Measurements from ENCODE around the gene CPT1B. TPM values are rescaled to one million over a fixed set of nuclear protein-coding genes. Genes with fewer than 3 reads are reported as not detected.

Gene CPT1B
- total RNA-seq, 4 donors from 2014 or later = 5.0 to 19.6 (median 14.6) TPM

GRCh38 chr22:50569896-50570535, 8.2 kb downstream of the CPT1B start:
- intact Hi-C loops (cut with DNase I) = loop anchor here (5.0 kb wide), 1 partner anchor 63 kb away; the partner anchor contains the start of genes LMF2 and NCAPH2
- Histone ChIP-seq H3K36me3 (peaks cover 14 to 66% (median 57%) of the 10 kb centered on the region in 4 donors), H3K4me1 (peaks cover 0 to 3% (median 0%) of the 10 kb centered on the region in 4 donors), H3K9me3 (no peaks in the 10 kb centered on the region), H3K27me3 (no peaks in the 10 kb centered on the region), H3K27ac (replicated peaks in 1 of 4) (no peak overlapping the region), H3K4me3 (no peak overlapping the region)
- TF ChIP-seq POLR2AphosphoS5 (IDR thresholded peaks at IDR 0.05) = no peak
- TF ChIP-seq CTCF (IDR thresholded peaks at IDR 0.05) = no peak
- TF ChIP-seq EP300 (IDR thresholded peaks at IDR 0.05) = no peak
- TF ChIP-seq POLR2A (IDR thresholded peaks at IDR 0.05; ENCODE audit: low read depth) = no peak
- no peak for DNase-seq (ENCODE audit: extremely low spot score)
- WGBS = 97% methylated on average over 12 of the region's 13 CpGs

GRCh38 chr22:50569041-50569459, 9.2 kb downstream of the CPT1B start:
- WGBS = 90% methylated on average over 8 of the region's 8 CpGs
- DNase-seq (ENCODE audit: extremely low spot score) = no peak
- no peak overlapping the region for H3K27ac ChIP-seq (replicated peaks in 1 of 4)
- H3K4me1 ChIP-seq = peaks cover under 1 to 6% (median 3%) of the 10 kb centered on the region in 4 donors
- intact Hi-C loops (cut with DNase I) = loop anchor here (5.0 kb wide), 1 partner anchor 62 kb away; the partner anchor contains the start of genes LMF2 and NCAPH2
- TF ChIP-seq EP300 (IDR thresholded peaks at IDR 0.05) = no peak
- TF ChIP-seq POLR2A (IDR thresholded peaks at IDR 0.05; ENCODE audit: low read depth) = no peak
- TF ChIP-seq POLR2AphosphoS5 (IDR thresholded peaks at IDR 0.05) = no peak
- no peaks in the 10 kb centered on the region for H3K9me3 ChIP-seq
- no peak overlapping the region for H3K4me3 ChIP-seq
- peaks cover 14 to 66% (median 53%) of the 10 kb centered on the region in 4 donors for H3K36me3 ChIP-seq
- H3K27me3 ChIP-seq = no peaks in the 10 kb centered on the region

GRCh38 chr22:50568626-50569025, 9.6 kb downstream of the CPT1B start:
- intact Hi-C loops (cut with DNase I) = loop anchor here (5.0 kb wide), 1 partner anchor 61 kb away; the partner anchor contains the start of genes LMF2 and NCAPH2
- Histone ChIP-seq H3K27ac (replicated peaks in 1 of 4) (no peak overlapping the region), H3K36me3 (peaks cover 14 to 61% (median 50%) of the 10 kb centered on the region in 4 donors), H3K4me3 (no peak overlapping the region), H3K9me3 (no peaks in the 10 kb centered on the region), H3K27me3 (no peaks in the 10 kb centered on the region), H3K4me1 (peaks cover 5 to 10% (median 7%) of the 10 kb centered on the region in 4 donors)
- TF ChIP-seq POLR2A (IDR thresholded peaks at IDR 0.05; ENCODE audit: low read depth) (no peak), POLR2AphosphoS5 (IDR thresholded peaks at IDR 0.05) (no peak), CTCF (IDR thresholded peaks at IDR 0.05) (no peak), EP300 (IDR thresholded peaks at IDR 0.05) (no peak)
- WGBS = 83% methylated on average over 7 of the region's 7 CpGs
- DNase-seq (ENCODE audit: extremely low spot score) = no peak

- WGBS = 93% methylated on average over 7 of the region's 7 CpGs
- no peak for DNase-seq (ENCODE audit: extremely low spot score)
- no peaks in the 10 kb centered on the region for H3K27me3 ChIP-seq
- TF ChIP-seq POLR2A (IDR thresholded peaks at IDR 0.05; ENCODE audit: low read depth) (no peak), CTCF (IDR thresholded peaks at IDR 0.05) (no peak), POLR2AphosphoS5 (IDR thresholded peaks at IDR 0.05) (no peak), EP300 (IDR thresholded peaks at IDR 0.05) (no peak)
- H3K4me1 ChIP-seq = peaks cover 11 to 16% (median 13%) of the 10 kb centered on the region in 4 donors
- H3K27ac ChIP-seq (replicated peaks in 1 of 4) = no peak overlapping the region
- no peak overlapping the region for H3K4me3 ChIP-seq
- H3K9me3 ChIP-seq = no peaks in the 10 kb centered on the region
- H3K36me3 ChIP-seq = peaks cover 14 to 53% (median 42%) of the 10 kb centered on the region in 4 donors
- intact Hi-C loops (cut with DNase I) = loop anchor here (5.0 kb wide), 1 partner anchor 60 kb away; the partner anchor contains the start of genes LMF2 and NCAPH2
Measured at GRCh38 chr22:50567721-50568252, 10.4 kb downstream of the CPT1B start.

GRCh38 chr22:50564289-50564688, 13.9 kb downstream of the CPT1B start:
- intact Hi-C loops (cut with DNase I) = no loop called here
- peaks cover 9 to 16% (median 15%) of the 10 kb centered on the region in 4 donors for H3K4me1 ChIP-seq
- no peaks in the 10 kb centered on the region for H3K9me3 ChIP-seq
- TF ChIP-seq CTCF (IDR thresholded peaks at IDR 0.05) (no peak), POLR2AphosphoS5 (IDR thresholded peaks at IDR 0.05) (no peak), EP300 (IDR thresholded peaks at IDR 0.05) (no peak), POLR2A (IDR thresholded peaks at IDR 0.05; ENCODE audit: low read depth) (no peak)
- H3K36me3 ChIP-seq = peaks cover 7 to 19% (median 13%) of the 10 kb centered on the region in 4 donors
- DNase-seq (ENCODE audit: extremely low spot score) = no peak
- H3K4me3 ChIP-seq = no peak overlapping the region
- H3K27ac ChIP-seq (replicated peaks in 1 of 4) = no peak overlapping the region
- 93% methylated on average over 11 of the region's 11 CpGs for WGBS
- no peaks in the 10 kb centered on the region for H3K27me3 ChIP-seq

Data from esophagus muscularis mucosa (tissue), 4 donors.